Measurements from ENCODE around the gene SLC6A20. TPM values are rescaled to one million over a fixed set of nuclear protein-coding genes. Genes with fewer than 3 reads are reported as not detected.
A peak's percentile ranks its signal among the peaks of the same experiment; 100 is the strongest.

Gene SLC6A20
- total RNA-seq, 1 experiment from 2014 or later = not detected

DNA sequence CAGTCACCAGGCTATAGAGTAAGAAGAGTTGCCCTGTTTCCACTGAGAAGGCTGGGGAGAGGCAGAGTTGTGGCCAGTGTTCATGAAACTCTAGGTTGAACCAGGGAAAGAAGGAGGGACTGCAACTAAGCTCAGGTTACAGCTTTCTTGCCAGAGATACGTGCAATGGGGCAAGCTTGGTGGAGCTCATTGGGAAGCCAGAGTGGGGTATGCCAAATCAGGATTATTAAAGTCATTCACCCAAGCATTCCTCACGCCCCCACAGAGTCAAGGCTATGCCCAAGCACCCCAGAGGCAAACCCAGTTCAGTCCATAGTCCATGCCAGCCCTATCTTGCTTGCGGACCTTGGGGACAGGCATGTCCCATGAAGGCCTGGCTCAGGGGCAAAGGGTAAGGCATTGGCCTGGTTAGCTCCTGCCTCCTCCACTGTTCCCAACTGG is 17.6 kb downstream of the SLC6A20 start:
- DNase-seq (ENCODE audit: low read depth) = no peak

DNA sequence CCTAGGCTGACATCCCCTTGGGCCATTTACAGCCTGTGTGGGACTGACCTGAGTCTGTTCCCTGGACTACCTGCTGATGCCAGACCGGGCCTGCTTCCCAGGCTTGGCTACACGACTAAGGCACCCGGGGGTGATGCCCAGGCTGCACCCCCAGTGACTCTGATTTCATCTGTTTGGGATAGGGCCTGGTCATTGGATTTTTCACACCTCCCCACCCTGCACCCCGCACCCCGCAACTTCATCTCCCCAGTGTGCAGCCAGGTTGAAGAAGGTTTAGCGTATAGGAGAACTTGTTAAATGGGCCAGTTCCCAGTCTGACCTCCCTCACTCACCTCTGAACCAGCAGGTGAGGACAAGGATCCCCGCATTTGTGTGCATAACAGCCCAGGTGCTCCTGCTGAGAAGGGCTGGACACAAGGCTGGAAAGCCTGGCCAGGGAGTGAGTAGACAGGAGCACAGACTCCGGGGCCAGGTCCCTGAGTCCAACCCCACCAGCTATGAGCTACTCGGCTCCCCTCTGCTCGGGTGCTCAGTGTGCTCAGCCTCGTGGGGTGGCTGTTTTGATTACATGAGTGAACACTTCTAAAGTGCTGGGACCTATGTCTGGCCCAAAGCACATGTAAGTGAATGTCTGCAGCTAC is 18.5 kb downstream of the SLC6A20 start:
- no peak for DNase-seq (ENCODE audit: low read depth)

DNA sequence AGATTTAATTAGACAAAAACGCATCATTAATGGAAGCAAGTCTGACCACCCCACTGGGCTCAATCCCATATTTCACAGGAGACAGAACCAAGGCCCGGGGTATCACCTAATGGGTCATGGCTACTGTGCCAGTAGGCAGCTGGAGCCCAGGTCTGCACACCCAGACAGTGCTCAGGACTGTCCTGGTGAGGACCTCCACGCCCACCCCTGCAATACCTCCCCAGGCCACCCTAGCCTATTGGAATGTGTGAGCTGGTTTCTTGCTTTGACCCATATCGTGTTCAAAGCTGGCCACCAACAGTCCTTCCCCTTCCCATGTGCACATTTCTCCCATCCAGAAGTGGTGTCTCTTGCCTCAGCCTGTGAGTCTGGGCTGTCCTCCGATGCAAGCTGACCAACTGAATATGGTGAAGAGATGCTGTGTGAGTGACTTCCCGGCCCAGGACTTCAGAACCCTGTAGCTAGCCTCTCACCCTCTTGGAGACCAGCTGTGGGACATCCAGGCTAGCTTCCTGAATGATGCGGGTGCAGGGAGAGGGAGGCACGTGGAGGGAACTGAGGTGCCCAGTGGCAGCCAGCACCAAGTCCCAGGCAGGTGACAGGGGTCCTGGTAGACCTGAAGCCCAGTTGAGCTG is 19.1 kb downstream of the SLC6A20 start:
- DNase-seq (ENCODE audit: low read depth) = no peak

DNA sequence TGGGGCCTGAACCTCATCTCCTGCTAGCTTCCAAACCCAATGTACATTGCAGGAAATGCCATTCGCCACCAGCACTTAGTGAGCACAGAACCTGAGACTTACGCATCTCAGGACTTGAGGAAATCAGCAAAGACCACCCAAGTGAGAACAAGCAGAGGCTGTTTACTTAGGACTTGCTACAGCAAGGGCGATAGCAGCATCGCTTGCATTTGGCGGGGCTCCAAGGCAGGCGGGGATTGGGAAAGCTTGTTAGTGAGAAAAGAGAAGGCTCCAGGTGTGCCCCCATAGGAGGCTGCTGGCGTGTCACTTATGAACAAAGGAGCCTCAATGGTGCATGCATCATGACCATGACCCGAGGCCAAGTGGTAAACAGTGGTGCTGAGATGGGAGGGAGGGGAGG is 19.7 kb downstream of the SLC6A20 start:
- no peak for DNase-seq (ENCODE audit: low read depth)

DNA sequence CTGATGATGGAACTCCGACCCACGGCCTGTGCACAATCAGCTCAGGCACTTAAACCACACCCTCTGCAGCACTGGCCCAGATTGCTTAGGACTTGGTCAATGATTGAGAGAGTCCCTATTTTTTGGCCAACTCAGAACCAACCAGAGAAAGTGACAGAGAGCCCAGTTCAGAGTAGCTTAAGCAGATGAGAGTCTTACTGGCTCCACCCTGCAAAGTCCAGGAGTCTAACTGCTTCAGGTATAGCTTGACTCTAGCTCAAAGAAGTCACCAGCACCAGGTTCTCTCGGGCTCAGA is 20.1 kb downstream of the SLC6A20 start:
- DNase-seq (ENCODE audit: low read depth) = no peak

DNA sequence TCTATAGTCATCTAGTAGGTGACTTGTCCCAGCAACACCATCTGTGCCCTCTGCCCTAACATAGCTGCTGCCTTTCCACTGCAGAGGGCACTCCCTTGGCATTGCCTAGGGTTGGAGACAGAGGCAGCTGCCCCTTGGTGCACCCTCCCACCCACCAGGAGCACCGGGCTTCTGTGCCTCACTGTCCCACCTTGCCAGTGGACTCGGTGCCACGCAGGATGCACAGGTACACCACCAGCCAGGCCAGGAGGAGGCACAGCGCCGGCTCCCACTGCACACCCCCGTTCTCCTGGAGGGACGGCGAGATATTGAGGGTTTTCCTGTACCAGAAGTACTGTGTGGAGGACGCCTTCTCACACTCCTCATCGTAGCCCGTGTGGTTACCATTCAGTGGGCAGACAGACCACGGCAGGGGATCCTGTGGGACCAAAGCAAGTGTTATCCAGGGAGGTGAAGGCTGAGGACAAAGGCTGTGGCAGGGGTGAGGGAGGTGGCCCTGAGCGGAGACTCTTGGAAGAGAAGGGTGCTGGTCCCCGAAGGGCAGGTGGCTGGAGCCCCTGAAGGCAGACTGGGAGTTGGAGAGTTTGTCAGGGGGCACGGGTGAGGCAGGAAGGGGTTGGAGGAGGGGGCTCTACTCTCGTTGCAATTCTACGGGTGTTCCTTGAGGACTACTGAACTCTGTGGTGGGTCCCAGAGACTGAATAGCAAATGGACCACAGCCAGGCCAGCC is 20.6 kb downstream of the SLC6A20 start:
- DNase-seq (ENCODE audit: low read depth) = no peak

DNA sequence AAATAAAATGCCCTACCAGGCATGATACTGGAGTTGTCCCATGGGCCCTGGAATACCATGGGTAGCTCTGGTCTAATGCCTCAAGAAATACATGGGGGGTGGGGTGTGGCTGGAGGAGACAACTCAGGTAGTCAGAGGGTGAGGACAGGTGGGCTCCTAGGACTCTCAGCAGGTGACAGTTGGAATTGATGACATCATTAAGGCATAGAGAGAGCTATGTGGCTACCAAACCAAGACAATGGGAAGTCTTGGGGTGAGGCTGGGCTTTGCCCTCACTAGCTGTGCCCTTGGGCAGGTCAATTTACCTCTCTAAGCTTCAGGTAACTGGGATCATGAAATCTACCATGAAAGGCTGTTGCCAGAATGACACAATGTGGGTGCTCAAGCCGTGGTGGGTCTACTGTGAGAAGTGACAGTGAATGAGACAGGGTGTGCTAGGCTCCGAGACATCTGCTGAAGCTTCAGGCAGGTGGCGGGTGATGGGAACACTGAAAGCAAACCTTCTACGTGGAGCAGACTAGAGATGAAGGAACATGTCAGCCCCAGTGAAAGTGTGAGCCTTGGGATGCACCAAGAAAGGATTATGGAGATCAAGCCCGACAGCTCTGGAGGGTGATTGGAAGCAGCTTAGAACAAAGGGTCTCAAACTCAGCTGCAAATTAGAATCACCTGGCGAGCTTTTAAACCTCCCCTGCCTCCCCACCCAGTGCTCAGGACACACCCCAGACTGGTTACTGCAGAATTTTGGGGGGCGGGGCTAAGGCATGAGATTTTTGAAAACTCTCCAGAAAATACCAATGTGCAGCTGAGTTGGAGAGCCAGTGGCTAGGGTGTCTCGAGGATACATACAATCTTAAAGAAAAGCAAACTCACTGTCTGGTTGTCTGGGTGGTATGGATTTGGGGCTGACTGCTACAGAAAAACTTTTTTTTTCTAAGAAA is 21.5 kb downstream of the SLC6A20 start:
- no peak for DNase-seq (ENCODE audit: low read depth)

DNA sequence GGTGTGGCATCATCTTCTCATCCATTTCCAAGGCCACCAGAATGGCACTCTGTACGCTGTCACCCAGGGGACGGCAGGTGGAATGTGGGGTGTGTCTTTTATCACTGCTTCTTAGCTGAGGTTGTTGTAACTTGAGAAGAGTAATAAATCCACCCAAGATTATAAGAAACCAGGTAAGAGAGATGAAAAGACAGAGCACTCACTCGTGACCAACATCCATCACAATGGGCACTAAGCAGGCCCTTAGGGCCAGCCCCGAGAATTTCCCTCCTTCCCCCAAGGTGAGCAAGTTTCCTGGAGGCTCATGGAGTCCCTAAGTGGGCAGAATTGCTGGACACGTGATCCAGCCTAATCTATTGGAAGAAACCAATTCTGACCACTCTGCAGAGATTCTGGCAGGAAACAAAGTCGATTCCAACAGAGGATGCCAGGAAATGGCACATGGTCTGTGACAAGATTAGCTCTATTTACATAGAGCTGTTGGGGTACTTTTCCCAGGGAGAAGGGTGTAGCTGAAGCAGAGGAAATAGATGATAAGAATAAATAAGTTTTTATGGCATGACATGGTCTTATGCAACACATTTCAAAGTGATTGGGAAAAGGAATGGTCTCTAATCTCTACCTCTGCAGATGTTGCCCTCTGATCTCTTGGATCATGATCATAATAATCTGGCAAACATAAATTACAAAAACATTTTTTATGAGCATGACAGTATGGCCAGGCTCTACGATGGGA is 22.5 kb downstream of the SLC6A20 start:
- no peak for DNase-seq (ENCODE audit: low read depth)

DNA sequence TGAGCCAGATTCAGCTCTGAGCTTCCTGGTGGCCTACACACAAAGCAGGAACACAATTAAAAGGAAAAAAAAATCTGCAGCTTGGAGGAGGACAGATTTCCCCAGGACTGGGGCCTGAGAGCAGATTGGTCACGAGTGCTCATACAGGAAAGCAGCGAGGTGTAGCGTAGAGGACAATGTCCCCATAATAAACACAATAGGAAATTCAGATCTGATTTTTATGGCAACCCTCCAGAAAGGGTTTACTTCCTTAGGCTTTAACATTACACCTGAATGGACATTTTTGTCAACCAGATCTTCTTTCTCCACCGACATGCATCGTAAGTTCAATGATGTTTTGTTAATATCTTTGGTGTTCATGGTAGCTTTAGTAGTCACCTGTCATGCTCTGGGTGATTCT is 23.3 kb downstream of the SLC6A20 start:
- DNase-seq (ENCODE audit: low read depth) = no peak

DNA sequence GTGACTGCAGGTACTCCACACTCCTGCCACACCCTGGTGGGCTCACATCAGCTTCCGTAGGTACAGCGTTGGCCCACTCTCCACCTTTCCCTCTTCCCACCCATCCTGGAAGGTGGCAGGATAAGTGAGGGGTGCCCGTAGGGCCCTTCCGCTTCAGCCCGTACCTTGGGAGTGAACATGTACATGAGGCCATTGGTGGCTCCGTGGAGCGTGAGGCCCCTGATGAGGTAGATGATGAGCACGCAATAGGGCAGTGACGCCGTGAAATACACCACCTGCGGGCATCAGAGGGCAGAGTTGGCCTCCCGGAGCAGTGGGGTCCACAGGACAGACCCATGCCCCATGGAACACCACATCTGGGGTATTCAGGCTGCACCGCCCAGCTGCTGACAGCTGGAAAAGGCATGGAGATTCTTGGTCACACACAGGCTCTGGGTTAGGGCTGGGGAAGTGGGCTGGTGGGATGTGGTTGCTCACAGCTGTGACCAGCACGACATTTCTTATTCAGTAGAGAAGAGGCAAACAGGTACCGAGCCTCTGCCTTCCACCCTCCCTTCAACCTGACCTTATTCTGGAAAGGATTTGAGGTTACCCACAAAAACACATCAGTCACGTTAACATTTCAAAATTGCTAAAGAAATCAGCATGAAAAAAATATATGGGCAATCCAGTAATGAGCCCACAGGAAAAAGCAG is 23.8 kb downstream of the SLC6A20 start:
- no peak for DNase-seq (ENCODE audit: low read depth)

DNA sequence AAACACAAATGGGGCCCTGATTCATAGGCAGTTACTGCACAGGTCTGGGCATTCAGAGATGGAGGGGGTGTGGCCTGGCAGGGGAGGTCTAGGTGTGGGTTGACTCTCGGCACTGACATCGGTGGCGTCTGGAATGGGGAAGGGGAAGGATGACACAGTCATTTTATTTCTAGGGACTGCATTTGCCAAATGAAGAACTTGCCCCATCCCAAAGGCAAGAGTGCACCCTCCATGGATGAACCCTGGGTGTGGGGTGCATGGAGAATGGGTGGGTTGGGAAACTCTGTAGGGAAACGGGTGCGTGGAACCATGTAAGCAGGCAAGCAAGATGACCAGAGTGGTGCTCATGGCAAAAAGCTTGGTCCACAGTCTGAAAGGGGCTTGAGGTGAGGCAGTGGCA is 24.5 kb downstream of the SLC6A20 start:
- DNase-seq (ENCODE audit: low read depth) = no peak

DNA sequence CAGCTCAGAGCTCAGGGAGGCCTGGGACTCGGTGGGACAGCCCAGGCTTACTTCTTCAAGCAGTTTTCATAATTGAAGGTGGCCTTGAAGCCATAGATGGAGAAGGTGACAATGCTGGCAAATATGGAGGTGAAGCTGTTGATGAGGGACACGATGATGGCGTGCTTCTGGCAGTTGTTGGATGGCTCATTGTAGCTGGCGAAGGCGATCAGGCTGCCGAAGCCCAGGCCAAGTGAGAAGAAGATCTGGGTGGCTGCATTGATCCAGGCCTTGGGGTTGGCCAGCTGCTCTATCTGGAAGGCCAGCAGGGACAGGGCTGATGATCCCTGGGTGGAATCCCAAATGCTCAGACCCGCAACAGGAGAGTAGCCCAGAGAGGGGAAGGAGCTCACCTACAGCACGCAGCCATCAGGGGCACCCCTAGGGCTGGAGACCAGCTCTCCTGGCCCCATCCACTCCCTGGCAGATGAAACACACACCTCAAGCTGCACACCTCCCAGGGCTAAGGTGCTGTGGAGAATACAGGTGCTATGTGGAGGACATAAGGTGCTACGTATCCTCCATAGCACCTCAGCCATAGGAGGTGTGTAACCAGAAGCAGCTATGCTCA is 25.1 kb downstream of the SLC6A20 start:
- no peak for DNase-seq (ENCODE audit: low read depth)

DNA sequence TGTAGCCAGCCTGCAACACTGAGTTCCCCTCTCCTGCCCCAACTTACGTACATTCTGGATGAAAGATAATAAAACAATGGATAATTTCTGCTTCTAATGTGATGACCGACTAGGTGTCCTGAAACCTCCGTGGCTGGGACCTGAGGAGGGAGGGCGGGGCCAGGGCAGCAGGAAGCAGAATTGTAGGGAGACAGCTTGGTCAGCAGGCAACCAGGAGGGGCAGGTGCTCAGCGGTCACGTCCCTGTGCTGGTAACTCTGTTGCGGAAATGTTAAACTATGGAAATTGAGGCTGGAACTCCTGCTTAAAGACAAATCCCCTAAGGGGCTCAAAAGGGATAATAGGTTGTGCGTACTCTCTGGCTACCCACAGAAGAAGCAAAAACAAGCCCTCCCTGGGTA is 30.4 kb downstream of the SLC6A20 start:
- DNase-seq (ENCODE audit: low read depth) = no peak

DNA sequence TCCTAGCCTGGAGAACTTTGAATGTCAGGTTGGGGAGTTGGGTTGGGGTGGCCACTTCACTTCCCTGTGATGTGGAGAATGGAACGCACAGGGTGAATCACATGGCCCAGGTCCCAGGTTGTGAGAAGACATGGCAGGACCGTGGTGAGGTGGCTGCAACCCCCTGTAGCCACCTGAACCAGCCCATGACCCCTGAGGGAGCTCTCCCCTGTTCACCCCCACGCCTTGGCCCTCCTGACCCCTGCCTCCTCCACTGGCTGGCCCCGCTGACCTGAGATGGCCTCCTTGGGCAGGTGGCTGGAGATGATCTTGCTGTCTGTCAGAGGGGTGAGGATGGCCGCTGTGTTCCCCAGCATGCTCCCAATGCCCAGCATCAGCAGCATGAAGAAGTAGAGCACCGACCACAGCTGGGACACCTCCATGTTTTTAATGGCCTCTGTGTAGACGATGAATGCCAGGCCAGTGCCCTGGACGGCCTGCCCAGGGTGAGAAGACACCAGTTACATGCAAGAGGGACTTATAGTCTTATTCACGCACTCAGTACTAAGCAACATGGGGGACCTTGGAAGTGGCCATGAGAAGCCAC is 31.0 kb downstream of the SLC6A20 start:
- no peak for DNase-seq (ENCODE audit: low read depth)

DNA sequence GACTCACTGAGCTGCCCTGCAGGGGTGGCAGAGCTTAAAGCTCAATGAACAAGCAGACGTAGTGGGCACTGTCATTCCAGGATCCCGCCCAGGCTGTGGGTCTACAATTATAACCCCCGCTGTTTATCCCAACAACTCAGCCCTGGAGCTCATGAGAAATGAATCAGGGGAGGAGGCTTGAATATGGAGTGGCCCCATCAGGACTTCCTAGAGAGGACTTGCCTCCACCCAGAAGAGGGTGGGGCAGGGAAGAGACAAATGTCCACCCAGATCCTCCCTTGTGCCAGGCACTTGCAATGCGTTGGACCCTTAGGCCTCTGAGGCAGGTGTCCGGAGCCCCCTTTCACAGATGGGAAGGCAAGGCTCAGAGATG is 33.0 kb downstream of the SLC6A20 start:
- DNase-seq (ENCODE audit: low read depth) = no peak

DNA sequence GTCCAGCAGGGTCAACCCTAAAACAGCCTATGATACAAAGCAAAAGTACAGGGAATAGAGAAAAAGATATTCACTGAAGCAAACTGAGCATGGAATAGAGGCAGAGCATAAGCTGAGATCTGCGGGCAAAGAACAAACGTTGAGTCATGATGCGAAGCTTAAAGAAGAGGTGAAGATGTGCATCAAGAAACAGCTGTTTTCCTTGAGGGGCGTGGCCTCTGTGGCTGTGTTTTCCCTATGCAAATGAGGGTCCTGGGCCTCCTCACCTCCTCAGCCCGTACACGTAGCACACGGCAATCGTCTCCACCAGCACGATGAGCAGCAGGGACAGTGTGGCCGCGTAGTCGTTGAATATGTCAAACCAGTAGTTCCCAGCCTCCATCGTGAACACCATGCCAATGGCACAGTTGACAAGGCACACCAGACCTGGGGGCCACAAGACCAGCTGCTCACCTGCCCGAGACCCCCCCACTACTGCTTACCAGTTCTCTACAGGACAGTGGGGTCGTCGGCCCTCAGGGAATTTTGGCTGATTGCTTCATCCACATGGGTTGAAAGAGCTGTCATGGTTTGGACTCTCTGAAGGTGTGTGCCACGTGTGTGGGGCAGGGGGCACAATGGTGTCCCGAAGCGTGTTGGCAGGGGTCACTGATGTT is 33.6 kb downstream of the SLC6A20 start:
- no peak for DNase-seq (ENCODE audit: low read depth)

DNA sequence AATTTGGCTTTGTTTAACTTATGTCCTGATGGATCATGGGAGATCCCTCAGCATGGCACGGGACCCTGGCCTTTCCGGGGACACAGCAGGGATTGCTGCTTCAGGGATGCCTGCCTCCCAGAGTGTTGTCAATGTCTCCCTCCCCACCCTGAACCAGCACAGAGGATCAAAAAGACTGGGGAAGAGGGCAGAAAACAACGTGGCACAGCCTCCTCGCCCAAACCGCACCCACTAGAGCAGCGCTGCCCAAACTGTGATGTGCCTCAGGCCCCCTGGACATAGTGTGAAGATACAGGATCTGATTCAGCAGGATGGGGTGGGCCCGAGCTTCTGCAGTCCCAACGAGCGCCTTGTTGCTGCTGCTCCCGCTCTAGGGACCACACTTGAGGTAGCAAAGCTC is 34.5 kb downstream of the SLC6A20 start:
- DNase-seq (ENCODE audit: low read depth) = no peak

DNA sequence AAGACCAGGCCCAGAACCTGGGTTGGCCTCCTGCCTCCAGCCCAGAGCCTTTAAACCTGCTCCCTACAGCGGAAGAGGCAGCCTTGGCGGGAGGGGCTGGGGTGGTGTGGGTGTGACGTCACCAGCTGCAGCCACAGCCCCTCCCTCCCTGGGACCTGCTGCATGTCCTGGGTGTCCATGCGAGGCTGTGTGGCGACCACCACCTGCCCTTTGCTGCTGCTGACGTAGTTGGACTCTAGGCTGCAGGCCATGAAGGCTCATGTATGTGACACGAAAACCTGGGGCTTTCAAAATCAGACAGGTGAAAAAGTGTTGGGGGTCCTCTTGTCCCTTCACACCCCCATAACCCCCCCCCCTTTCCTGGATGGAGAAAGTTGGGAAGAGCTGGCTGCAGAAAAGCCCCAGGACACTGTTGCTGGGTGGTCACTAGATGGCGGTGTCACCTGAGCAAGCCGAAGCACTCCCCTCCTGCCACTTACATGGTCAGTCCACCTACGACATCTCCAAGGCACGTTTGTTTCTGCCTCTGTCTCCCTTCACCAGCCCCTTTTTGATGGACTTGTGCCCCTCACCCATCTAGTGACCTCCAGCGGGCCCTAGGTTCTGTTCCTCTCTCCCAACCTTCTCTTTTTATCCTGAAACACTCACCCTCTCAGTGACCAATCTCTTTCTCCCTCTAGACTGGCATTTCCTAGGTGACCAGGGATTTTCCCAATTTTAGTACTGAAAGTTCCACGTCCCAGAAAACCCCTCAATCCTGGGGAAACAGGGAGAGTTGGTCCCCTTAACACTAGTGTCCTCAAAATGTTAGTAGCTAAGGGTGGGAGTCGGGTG is 35.2 kb downstream of the SLC6A20 start:
- DNase-seq (ENCODE audit: low read depth) = peak; percentile 68

DNA sequence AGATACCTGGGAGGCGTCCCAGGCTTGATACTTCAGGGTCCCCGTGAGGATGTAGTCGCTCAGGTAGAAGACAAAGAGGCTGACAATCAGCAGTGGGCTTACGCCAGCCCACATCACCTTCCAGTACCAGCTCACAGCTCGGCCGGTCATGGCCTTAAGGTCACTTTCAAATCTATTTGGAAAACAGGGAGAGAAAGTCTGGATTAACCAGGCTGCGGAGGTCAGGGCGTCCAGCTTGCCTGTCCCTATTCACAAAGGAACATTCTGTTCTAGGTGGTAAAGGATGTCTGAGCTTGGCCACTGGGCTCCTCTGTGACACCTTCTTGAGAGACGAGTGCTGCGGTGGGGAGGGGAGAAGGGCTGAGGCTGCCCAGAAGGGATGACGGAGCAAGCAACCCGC is 36.5 kb downstream of the SLC6A20 start:
- no peak for DNase-seq (ENCODE audit: low read depth)
